Stomach (tissue), 9 donors: Measurements from ENCODE around the gene GLIPR1. TPM values are rescaled to one million over a fixed set of nuclear protein-coding genes. Genes with fewer than 3 reads are reported as not detected.
"Not testable (repeated sequence)": the region's sequence is repeated elsewhere in the genome, so short reads cannot be mapped to it uniquely, and the experiment has no call there.

Source experiments
- DNase-seq, 2 donors: peaks; one replicate each; pipeline versions ENCODE4 v3.0.0 to v3.0.0-alpha.2; 2013 to 2019
- H3K27ac ChIP-seq, 5 donors: fragments of 200-600 bp in 4 of 5; sonication (generic) in 4 of 5; one replicate each; pipeline ENCODE4 v1.5.1; 2013 to 2019; ENCODE audit warnings: mild to moderate bottlenecking in 1 of 5, moderate library complexity in 1 of 5
- H3K27me3 ChIP-seq, 3 donors: fragments of 200-600 bp; sonication (generic); one replicate each; pipeline ENCODE4 v1.5.1; 2017 to 2019; ENCODE audit warnings: mixed run types in 1 of 3
- H3K36me3 ChIP-seq, 4 donors: fragments of 200-600 bp; sonication (generic); 1 replicate in 3 of 4; 2 replicates in 1 of 4; pipeline ENCODE4 v1.5.1; 2016 to 2019
- H3K4me1 ChIP-seq, 4 donors: fragments of 200-600 bp; sonication (generic); one replicate each; pipeline ENCODE4 v1.5.1; 2016 to 2019
- H3K4me3 ChIP-seq, 4 donors: fragments of 200-600 bp; sonication (generic) in 3 of 4; one replicate each; pipeline ENCODE4 v1.5.1; 2016 to 2019; ENCODE audit warnings: mild to moderate bottlenecking in 1 of 4
- H3K9me3 ChIP-seq, 4 donors: fragments of 200-600 bp; sonication (generic); one replicate each; pipeline ENCODE4 v1.5.1; 2016 to 2019
- EP300 ChIP-seq: sonication (generic); formaldehyde crosslinking; IDR thresholded peaks from one replicate; pipeline ENCODE4 v1.6.1; 2017; ENCODE audit warnings: antibody characterized with exemption
- POLR2A ChIP-seq, 4 donors: fragments of 450-650 bp; IDR thresholded peaks; one replicate each; pipeline ENCODE4 v1.6.1; 2016; ENCODE audit warnings: antibody characterized with exemption in 4 of 4, control low read depth in 2 of 4, mild to moderate bottlenecking in 1 of 4, moderate library complexity in 1 of 4
- POLR2AphosphoS5 ChIP-seq, 3 donors: sonication (generic); formaldehyde crosslinking; IDR thresholded peaks; one replicate each; pipeline ENCODE4 v1.6.1; 2016; ENCODE audit warnings: antibody characterized with exemption in 3 of 3
- WGBS, 5 donors: extraction: QIAGEN DNeasy Blood & Tissue Kit in 3 of 5; methylation state at CpG; one replicate each; pipeline versions ENCODE4 v1.1.5 to v1.1.7; 2013 to 2018; 5-methylcytosine and 5-hydroxymethylcytosine counted together
- intact Hi-C: fragments of 100-400 bp; cut with DNase I; formaldehyde crosslinking; loops from one replicate; pipeline ENCODE4 v1.15.1; 2023; ENCODE audit warnings: low total_unique reads
- polyA plus RNA-seq, 3 donors: library from polyadenylated mRNA; stranded (reverse); fragments of 200-250 nt; gene quantifications; one replicate each; pipeline ENCODE4 v1.2.3, GENCODE V29; 2013
- total RNA-seq, 5 donors: library from RNA; depleted of rRNA; stranded (reverse); fragments of >200 nt; gene quantifications; one replicate each; pipeline versions ENCODE4 v1.1.0 to v1.2.3, GENCODE V29; 2014 to 2016
- TF ChIP-seq, protein P1 (sequence below), 7 experiments: fragments of 450-650 bp in 4 of 7; fragments of 200-600 bp in 3 of 7; sonication (generic) in 3 of 7; IDR thresholded peaks; one replicate each; pipeline ENCODE4 v1.5.1; 2016 to 2019; ENCODE audit warnings: antibody characterized with exemption in 7 of 7, control low read depth in 2 of 7, mild to moderate bottlenecking in 1 of 7
- donor health status: healthy with polysubstance abuse.
- donor health status: Bipolar disorder and iron deficiency.
- donor health status: healthy.

Gene GLIPR1
- total and polyA plus RNA-seq, 8 donors: 0.87 to 9.0 (median 4.5) TPM

DNA sequence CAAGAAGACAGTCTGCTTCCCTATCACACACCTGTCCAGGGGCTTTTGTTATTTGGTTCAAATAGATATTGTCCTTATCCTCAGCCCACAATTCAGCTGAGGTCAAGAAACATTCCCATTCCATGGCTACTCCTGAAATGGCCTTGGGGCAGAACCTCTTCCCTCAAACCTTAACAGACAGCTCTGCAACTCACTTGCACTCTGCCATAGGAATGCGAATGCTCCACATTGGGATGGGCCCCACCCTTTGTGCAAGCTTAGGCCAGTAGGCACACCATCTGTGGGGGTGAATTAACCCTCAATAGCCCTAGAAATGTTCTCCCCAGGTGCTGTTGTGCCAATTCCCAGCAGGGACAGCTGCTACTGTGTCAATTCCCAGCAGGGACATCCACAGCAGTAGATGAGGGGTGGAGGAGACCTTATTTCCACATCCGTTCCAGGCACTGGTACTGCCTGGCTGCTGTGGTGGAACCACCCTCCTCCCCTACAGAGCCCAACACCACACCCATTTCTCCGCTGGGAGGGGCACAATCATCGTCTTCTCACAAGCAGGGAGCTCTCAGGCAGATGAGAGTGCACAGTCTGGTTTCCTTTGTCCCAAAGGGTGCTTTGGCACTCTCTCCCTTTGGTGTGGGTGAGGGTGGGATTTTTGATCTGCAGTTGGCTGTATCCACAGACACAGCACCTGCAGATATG lies 42.3 kb upstream of the GLIPR1 start:
- H3K27me3 ChIP-seq: no peaks in the 10 kb centered on the region
- no peaks in the 10 kb centered on the region for H3K4me1 ChIP-seq
- 54 to 70% (median 61%) methylated on average over 4 of the region's 4 CpGs for WGBS, 5 donors
- no peaks in the 10 kb centered on the region for H3K36me3 ChIP-seq
- TF ChIP-seq, protein P1, sequence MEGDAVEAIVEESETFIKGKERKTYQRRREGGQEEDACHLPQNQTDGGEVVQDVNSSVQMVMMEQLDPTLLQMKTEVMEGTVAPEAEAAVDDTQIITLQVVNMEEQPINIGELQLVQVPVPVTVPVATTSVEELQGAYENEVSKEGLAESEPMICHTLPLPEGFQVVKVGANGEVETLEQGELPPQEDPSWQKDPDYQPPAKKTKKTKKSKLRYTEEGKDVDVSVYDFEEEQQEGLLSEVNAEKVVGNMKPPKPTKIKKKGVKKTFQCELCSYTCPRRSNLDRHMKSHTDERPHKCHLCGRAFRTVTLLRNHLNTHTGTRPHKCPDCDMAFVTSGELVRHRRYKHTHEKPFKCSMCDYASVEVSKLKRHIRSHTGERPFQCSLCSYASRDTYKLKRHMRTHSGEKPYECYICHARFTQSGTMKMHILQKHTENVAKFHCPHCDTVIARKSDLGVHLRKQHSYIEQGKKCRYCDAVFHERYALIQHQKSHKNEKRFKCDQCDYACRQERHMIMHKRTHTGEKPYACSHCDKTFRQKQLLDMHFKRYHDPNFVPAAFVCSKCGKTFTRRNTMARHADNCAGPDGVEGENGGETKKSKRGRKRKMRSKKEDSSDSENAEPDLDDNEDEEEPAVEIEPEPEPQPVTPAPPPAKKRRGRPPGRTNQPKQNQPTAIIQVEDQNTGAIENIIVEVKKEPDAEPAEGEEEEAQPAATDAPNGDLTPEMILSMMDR (IDR thresholded peaks at IDR 0.05): no peak
- TF ChIP-seq POLR2AphosphoS5 (IDR thresholded peaks at IDR 0.05) (no peak), POLR2A (IDR thresholded peaks at IDR 0.05) (no peak), EP300 (no peak)
- intact Hi-C loops: no loop called here
- peaks cover 0 to 45% (median 9%) of the 10 kb centered on the region in 4 donors for H3K9me3 ChIP-seq
- no peak overlapping the region for H3K27ac ChIP-seq
- DNase-seq: no peak
- H3K4me3 ChIP-seq: no peak overlapping the region

DNA sequence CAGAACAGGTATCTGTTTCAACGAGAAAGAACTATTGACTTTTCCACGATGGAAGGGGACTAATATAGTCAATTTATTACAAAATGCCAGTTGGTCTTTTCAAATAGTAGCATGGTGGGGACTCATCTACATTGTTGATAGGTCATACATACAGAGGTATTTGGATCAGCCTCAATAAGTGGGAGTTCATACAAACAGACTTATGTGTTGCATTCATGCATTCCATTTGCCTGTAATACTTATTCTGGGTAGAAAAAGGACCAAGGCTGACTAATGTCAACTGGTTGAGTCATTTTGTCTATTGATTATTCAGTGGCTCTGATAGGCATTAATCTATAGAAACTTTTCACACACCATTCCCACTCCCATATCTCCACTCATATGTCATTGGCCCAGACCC lies 41.5 kb upstream of the GLIPR1 start:
- Histone ChIP-seq H3K4me1 (no peaks in the 10 kb centered on the region), H3K27ac (no peak overlapping the region), H3K27me3 (no peaks in the 10 kb centered on the region), H3K9me3 (peaks cover 0 to 45% (median 9%) of the 10 kb centered on the region in 4 donors), H3K4me3 (no peak overlapping the region), H3K36me3 (no peaks in the 10 kb centered on the region)
- no peak for DNase-seq
- TF ChIP-seq EP300 (no peak), POLR2AphosphoS5 (IDR thresholded peaks at IDR 0.05) (no peak), POLR2A (IDR thresholded peaks at IDR 0.05) (no peak)
- TF ChIP-seq, protein P1 (IDR thresholded peaks at IDR 0.05): no peak
- intact Hi-C loops: no loop called here
- WGBS, 5 donors: 77 to 86% (median 84%) methylated on average over 2 of the region's 2 CpGs

DNA sequence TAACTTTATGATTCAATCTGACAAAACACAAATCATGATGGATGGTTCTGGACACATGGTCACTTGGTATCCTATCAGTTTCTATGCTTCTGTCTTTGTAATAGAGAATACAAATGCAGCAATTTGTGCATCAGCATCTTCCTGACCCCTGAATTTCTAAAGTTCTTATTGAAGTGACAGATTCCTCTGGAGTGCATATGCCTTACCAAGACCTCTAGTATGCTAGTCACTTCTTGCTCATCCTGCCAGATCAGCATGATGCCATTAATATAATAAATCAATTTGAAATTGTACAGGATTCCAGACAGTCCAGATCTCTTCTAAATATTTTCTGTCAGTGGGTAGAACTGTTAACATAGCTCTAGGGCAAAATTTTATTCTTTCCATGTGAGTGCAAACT lies 40.6 kb upstream of the GLIPR1 start:
- Histone ChIP-seq H3K36me3 (no peaks in the 10 kb centered on the region), H3K4me1 (no peaks in the 10 kb centered on the region), H3K27ac (no peak overlapping the region), H3K27me3 (no peaks in the 10 kb centered on the region), H3K9me3 (peaks cover 0 to 45% (median 9%) of the 10 kb centered on the region in 4 donors), H3K4me3 (no peak overlapping the region)
- intact Hi-C loops: no loop called here
- TF ChIP-seq POLR2AphosphoS5 (IDR thresholded peaks at IDR 0.05) (no peak), POLR2A (IDR thresholded peaks at IDR 0.05) (no peak), EP300 (no peak)
- TF ChIP-seq, protein P1 (IDR thresholded peaks at IDR 0.05): no peak
- no peak for DNase-seq

DNA sequence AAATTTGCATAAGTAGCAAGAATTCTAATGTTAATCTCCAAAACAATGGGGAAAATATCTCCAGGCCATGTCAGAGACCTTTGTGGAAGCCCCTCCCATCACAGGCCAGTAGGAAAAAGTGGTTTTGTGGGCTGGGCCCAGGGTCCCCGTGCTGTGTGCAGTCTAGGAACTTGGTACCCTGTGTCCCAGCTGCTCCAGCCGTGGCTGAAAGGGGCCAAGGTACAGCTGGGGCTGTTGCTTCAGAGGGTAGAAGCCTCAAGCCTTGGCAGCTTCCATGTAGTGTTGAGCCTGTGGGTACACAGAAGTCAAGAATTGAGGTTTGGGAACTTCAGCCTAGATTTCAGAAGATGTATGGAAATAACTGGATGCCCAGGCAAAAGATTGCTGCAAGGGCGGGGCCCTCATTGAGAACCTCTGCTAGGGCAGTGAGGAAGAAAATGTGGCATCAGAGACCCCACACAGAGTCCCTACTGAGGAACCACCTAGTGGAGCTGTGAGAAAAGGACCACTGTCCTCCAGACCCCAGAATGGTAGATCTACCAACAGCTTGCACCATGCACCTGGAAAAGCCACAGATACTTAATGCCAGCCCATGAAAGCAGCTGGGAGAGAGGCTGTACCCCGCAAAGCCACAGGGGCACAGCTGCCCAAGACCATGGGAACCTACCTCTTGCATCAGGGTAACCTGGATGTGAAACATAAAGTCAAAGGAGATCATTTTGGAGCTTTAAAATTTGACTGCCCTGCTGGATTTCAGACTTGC lies 38.7 kb upstream of the GLIPR1 start:
- DNase-seq, intact Hi-C loops, H3K4me1 ChIP-seq, H3K4me3 ChIP-seq, H3K27ac ChIP-seq, H3K27me3 ChIP-seq, H3K36me3 ChIP-seq: not testable (repeated sequence)
- H3K9me3 ChIP-seq: peaks cover 0 to 34% (median 2%) of the 10 kb centered on the region in 4 donors
- WGBS, 5 donors: 65 to 79% (median 71%) methylated on average over 4 of the region's 4 CpGs

DNA sequence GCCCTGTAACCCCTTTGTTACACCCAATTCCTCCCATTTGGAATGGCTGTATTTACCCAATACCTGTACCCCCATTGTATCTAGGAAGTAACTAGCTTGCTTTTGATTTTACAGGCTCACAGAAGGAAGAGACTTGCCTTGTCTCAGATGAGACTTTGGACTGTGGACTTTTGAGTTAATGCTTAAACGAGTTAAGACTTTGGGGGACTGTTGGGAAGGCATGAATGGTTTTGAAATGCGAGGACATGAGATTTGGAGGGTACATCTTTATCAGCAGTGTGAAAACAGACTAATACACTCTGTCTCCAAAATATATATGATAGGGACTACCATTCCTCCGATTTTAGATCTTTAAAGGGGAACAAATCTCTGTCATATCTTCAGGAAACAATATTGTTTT lies 38.1 kb upstream of the GLIPR1 start:
- H3K36me3 ChIP-seq, H3K4me3 ChIP-seq, H3K4me1 ChIP-seq, H3K27ac ChIP-seq, DNase-seq, H3K27me3 ChIP-seq, intact Hi-C loops: not testable (repeated sequence)
- H3K9me3 ChIP-seq: peaks cover 0 to 28% (median 1%) of the 10 kb centered on the region in 4 donors
- WGBS, 5 donors: 15 to 73% (median 47%) methylated on average over 3 of the region's 3 CpGs
